Stimulated activated CD4-positive, alpha-beta T cell treated with anti-CD3 and anti-CD28 coated beads, Interleukin-12 subunit alpha, Interleukin-12 subunit beta, amount 100 ng/mL, for 48 hours (primary cell): ENCODE data around the gene MAZ.
A peak's percentile ranks its signal among the peaks of the same experiment; 100 is the strongest.

Experiments used
- DNase-seq, 3 donors: peaks; one replicate each; pipeline ENCODE4 v3.0.0-alpha.2; 2020; ENCODE audit warnings: low read depth in 2 of 3, low spot score in 1 of 3

MAZ gene

GRCh38 chr16:29809031-29809747 lies 2.9 kb downstream of the MAZ start:
- no peak for DNase-seq

- no peak for DNase-seq
Observed at GRCh38 chr16:29809850-29810698, 3.7 kb downstream of the MAZ start.

- no peak for DNase-seq
Observed at GRCh38 chr16:29810699-29811169, 4.4 kb downstream of the MAZ start.

GRCh38 chr16:29811170-29811895 lies 5.0 kb downstream of the MAZ start:
- DNase-seq = peak in 2 of 3 donors; percentile 70 to 82

GRCh38 chr16:29811896-29812665 lies 5.8 kb downstream of the MAZ start, which contains the start of gene PRRT2:
TSS of gene PRRT2 (plus strand) at chr16:29812193. CDS start at chr16:29813055, 862 bp downstream.
- DNase-seq = peak in 1 of 3 donors; percentile 48

- DNase-seq = no peak
Observed at GRCh38 chr16:29812754-29813643, 6.7 kb downstream of the MAZ start.

GRCh38 chr16:29813644-29814562 lies 7.6 kb downstream of the MAZ start:
- no peak for DNase-seq

- DNase-seq = no peak
Observed at GRCh38 chr16:29814592-29814991, 8.3 kb downstream of the MAZ start.

GRCh38 chr16:29815032-29815721 lies 8.8 kb downstream of the MAZ start:
- no peak for DNase-seq

GRCh38 chr16:29815793-29816693 lies 9.7 kb downstream of the MAZ start, which contains the start of gene PAGR1:
TSS of gene PAGR1 (plus strand) at chr16:29816152. CDS start at chr16:29816526, 374 bp downstream.
- DNase-seq = peak; percentile 97 to 99 (median 98)

- DNase-seq = peak in 1 of 3 donors; percentile 67
Observed at GRCh38 chr16:29816694-29817441, 10.5 kb downstream of the MAZ start.

GRCh38 chr16:29818082-29818481 lies 11.8 kb downstream of the MAZ start:
- no peak for DNase-seq

- DNase-seq = no peak
Observed at GRCh38 chr16:29819506-29819905, 13.2 kb downstream of the MAZ start.

- DNase-seq = no peak
Observed at GRCh38 chr16:29820271-29820701, 14.0 kb downstream of the MAZ start, which contains the start of gene MVP. TSS of gene MVP (plus strand) at chr16:29820462. CDS start at chr16:29830550, 10,088 bp downstream.

GRCh38 chr16:29820730-29821642 lies 14.7 kb downstream of the MAZ start:
- DNase-seq = no peak
